Effector memory CD4-positive, alpha-beta T cell (primary cell): ENCODE measurements around the gene SHC4.

Experiments
- DNase-seq, 3 donors: peaks; one replicate each; pipeline ENCODE4 v3.0.0-alpha.2; 2020
- H3K27ac ChIP-seq: 2 replicates; pipeline ENCODE4 v1.7.0; 2013; ENCODE audit warnings: mild to moderate bottlenecking, low read length, moderate library complexity; ENCODE audit not compliant: insufficient read depth, poor library complexity, severe bottlenecking
- H3K27me3 ChIP-seq: replicated peaks from 2 replicates; pipeline ENCODE4 v1.7.0; 2013; ENCODE audit warnings: mild to moderate bottlenecking, low read length; ENCODE audit not compliant: insufficient read depth, control insufficient read depth, poor library complexity, severe bottlenecking
- H3K36me3 ChIP-seq: 2 replicates; pipeline ENCODE4 v1.7.0; 2013; ENCODE audit warnings: mild to moderate bottlenecking, low read length, moderate library complexity; ENCODE audit not compliant: control insufficient read depth, insufficient read depth
- H3K4me1 ChIP-seq: 2 replicates; pipeline ENCODE4 v1.7.0; 2013; ENCODE audit warnings: low read length, mild to moderate bottlenecking; ENCODE audit not compliant: control insufficient read depth, insufficient read depth, poor library complexity, severe bottlenecking
- H3K4me3 ChIP-seq: 2 replicates; pipeline ENCODE4 v1.7.0; 2013; ENCODE audit warnings: low read length, low read depth, mild to moderate bottlenecking; ENCODE audit not compliant: insufficient read depth, poor library complexity, severe bottlenecking
- H3K9me3 ChIP-seq: 2 replicates; pipeline ENCODE4 v1.7.0; 2013; ENCODE audit warnings: mild to moderate bottlenecking, low read length, moderate library complexity; ENCODE audit not compliant: control insufficient read depth

SHC4 gene

DNA sequence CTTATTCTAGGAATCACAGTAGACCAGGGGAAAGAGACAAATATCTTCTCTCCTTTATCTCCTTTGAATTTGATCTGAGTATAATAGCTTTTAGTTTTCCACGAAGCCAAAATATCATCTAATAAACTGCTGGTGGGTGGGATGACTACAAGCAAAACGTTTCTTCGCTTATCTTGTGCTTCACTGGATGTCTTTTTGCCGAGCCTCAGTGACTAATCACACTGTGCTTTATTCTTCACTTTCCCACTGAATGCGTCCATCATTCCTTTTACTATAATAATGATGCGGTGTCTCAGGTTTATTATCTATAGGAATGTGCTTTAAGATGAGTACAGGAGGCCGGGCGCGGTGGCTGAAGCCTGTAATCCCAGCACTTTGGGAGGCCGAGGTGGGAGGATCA lies 185.4 kb downstream of the SHC4 start:
- Histone ChIP-seq H3K27me3 (no peaks in the 10 kb centered on the region), H3K36me3 (peaks cover 9% of the 10 kb centered on the region), H3K9me3 (no peaks in the 10 kb centered on the region), H3K4me1 (no peaks in the 10 kb centered on the region), H3K27ac (no peak overlapping the region), H3K4me3 (no peak overlapping the region)
- no peak for DNase-seq

DNA sequence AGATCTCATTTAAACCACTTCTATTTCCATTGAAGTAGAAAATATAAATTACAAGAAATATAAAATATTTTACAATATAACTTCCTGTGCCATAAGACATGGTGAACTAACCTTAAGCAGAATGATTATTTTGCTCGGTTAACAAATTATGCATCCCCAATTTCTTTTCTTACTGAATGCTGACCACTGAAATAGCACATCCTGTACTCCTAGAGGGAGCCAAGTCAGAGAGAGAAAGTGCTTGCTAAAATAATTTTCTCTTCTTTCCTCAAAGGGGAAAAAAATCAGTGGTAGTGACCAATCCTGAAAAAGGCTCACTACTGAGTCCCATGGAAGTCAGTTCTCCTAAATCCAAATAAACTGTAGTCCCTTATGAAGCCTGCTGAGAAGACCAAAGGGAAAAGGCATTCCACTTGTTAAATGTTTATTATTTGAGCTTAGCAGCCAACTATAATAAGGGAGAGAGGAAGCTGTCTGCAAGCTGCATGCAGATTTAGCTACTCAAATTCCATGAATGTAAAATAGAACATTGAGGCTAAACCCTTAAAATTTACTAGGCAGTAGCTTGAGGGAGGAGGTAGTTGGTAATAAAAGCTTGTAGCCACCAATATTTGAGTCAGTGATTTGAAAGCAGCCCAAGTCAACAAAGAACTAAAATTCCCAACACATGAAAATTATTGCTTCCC lies 185.9 kb downstream of the SHC4 start:
- H3K36me3 ChIP-seq: peaks cover 8% of the 10 kb centered on the region
- no peaks in the 10 kb centered on the region for H3K27me3 ChIP-seq
- H3K4me3 ChIP-seq: no peak overlapping the region
- H3K4me1 ChIP-seq: no peaks in the 10 kb centered on the region
- no peaks in the 10 kb centered on the region for H3K9me3 ChIP-seq
- no peak for DNase-seq
- no peak overlapping the region for H3K27ac ChIP-seq

DNA sequence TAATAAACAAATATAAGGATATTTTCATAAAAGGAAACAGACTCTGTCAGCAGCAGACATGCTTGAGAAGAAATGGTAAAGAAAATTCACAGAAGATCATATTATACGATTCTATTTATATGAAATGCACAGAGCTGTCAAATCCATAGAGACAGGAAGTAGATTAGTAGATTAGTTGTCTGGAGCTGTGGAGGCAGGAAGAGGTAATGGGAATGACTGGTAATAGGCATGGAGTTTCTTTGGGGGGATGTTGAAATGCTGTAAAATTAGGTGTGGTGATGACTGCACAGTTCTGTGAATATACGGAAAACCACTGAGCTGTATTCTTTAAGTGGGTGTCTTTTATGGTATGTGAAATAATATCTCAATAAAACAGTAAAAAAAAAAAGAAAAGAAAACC lies 188.2 kb downstream of the SHC4 start:
- peaks cover 4% of the 10 kb centered on the region for H3K36me3 ChIP-seq
- H3K27ac ChIP-seq: no peak overlapping the region
- H3K4me3 ChIP-seq: no peak overlapping the region
- no peaks in the 10 kb centered on the region for H3K27me3 ChIP-seq
- no peaks in the 10 kb centered on the region for H3K9me3 ChIP-seq
- no peaks in the 10 kb centered on the region for H3K4me1 ChIP-seq
- no peak for DNase-seq

DNA sequence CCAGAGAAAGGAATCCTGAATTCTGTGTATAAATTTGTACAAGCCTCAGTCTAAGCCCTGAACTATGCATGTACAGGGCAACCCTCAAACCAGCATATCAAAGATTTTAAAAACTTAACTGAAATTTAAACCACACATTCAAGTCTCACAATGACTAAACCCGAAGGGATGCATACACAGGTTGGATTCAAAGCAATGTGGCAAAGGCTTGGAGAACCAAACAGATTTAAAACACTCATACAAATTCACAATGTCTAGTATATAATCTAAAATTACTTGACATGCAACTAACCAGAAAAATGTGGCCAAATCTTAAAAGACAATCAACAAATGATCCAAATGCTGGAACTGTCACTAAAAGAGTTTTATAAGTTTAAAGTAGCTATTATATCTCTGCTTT lies 189.2 kb downstream of the SHC4 start:
- H3K27me3 ChIP-seq: no peaks in the 10 kb centered on the region
- no peak for DNase-seq
- H3K4me1 ChIP-seq: no peaks in the 10 kb centered on the region
- no peak overlapping the region for H3K4me3 ChIP-seq
- H3K27ac ChIP-seq: no peak overlapping the region
- peaks cover 7% of the 10 kb centered on the region for H3K36me3 ChIP-seq
- H3K9me3 ChIP-seq: no peaks in the 10 kb centered on the region
